Activated CD8-positive, alpha-beta memory T cell treated with anti-CD3 and anti-CD28 coated beads, Interleukin-2, amount 10 ng/mL, durations not matched to agents 7 days and 5 days (primary cell): Measurements from ENCODE around the gene GDI2. TPM values are rescaled to one million over a fixed set of nuclear protein-coding genes. Genes with fewer than 3 reads are reported as not detected.

Experiments
- total RNA-seq, 2 experiments: library from RNA; stranded (reverse); gene quantifications; one replicate each; pipeline ENCODE4 v1.2.3, GENCODE V29; 2021

GDI2 gene
- total RNA-seq, 2 experiments from 2014 or later, result 196 to 263 TPM

Other genes with a start within 250 kb of the GDI2 start
- 1 to 10 TPM; 4.4 to 8.0 TPM for gene ASB13, start 146.8 kb downstream of the GDI2 start, total RNA-seq
- gene TASOR2, start 128.6 kb downstream of the GDI2 start, total RNA-seq, result 10 to 100 TPM; 52.0 to 56.0 TPM
- 1 to 10 TPM; 4.6 to 4.7 TPM for gene ANKRD16, start 76.5 kb upstream of the GDI2 start, total RNA-seq
- gene FBH1, start 76.8 kb upstream of the GDI2 start, total RNA-seq, result 10 to 100 TPM; 55.1 to 66.3 TPM
- gene IL15RA, start 164.1 kb upstream of the GDI2 start, total RNA-seq, result 10 to 100 TPM; 31.1 to 31.7 TPM
- 100 to 1,000 TPM; 302 to 832 TPM for gene IL2RA, start 248.9 kb upstream of the GDI2 start, total RNA-seq